NCI-H2081 treated with DMSO at 0.1 percent for 48 hours (cell line): ENCODE results near the gene PEAK1.

Source experiments
- DNase-seq: peaks from one replicate; lab custom pipeline; 2025; lab: John Stamatoyannopoulos, UW

Gene PEAK1

GRCh38 chr15:77355321-77355720 is 64.6 kb downstream of the PEAK1 start:
- no peak for DNase-seq

GRCh38 chr15:77354063-77354462 is 65.8 kb downstream of the PEAK1 start:
- DNase-seq, result no peak

- no peak for DNase-seq
Observed at GRCh38 chr15:77352887-77353286, 67.0 kb downstream of the PEAK1 start.

GRCh38 chr15:77350792-77351191 is 69.1 kb downstream of the PEAK1 start:
- DNase-seq, result no peak

- no peak for DNase-seq
Observed at GRCh38 chr15:77349666-77350065, 70.2 kb downstream of the PEAK1 start.

GRCh38 chr15:77348511-77348910 is 71.4 kb downstream of the PEAK1 start:
- DNase-seq, result no peak

- DNase-seq, result no peak
Observed at GRCh38 chr15:77347197-77347596, 72.7 kb downstream of the PEAK1 start.

GRCh38 chr15:77346245-77347036 is 73.5 kb downstream of the PEAK1 start:
- DNase-seq, result no peak

- DNase-seq, result no peak
Observed at GRCh38 chr15:77342807-77343206, 77.1 kb downstream of the PEAK1 start.

GRCh38 chr15:77340245-77340644 is 79.7 kb downstream of the PEAK1 start:
- no peak for DNase-seq

GRCh38 chr15:77336006-77336405 is 83.9 kb downstream of the PEAK1 start:
- no peak for DNase-seq

- no peak for DNase-seq
Observed at GRCh38 chr15:77335298-77335697, 84.6 kb downstream of the PEAK1 start.

GRCh38 chr15:77333166-77333565 is 86.7 kb downstream of the PEAK1 start:
- DNase-seq, result no peak

GRCh38 chr15:77329202-77329601 is 90.7 kb downstream of the PEAK1 start:
- no peak for DNase-seq

- DNase-seq, result no peak
Observed at GRCh38 chr15:77327844-77328529, 91.9 kb downstream of the PEAK1 start.

GRCh38 chr15:77327168-77327567 is 92.7 kb downstream of the PEAK1 start:
- no peak for DNase-seq

GRCh38 chr15:77326366-77326765 is 93.5 kb downstream of the PEAK1 start:
- DNase-seq, result no peak

- DNase-seq, result no peak
Observed at GRCh38 chr15:77312523-77312922, 107.4 kb downstream of the PEAK1 start.

GRCh38 chr15:77311618-77312398 is 108.1 kb downstream of the PEAK1 start:
- DNase-seq, result no peak

- DNase-seq, result no peak
Observed at GRCh38 chr15:77311020-77311419, 108.9 kb downstream of the PEAK1 start.

- DNase-seq, result no peak
Observed at GRCh38 chr15:77309392-77309791, 110.5 kb downstream of the PEAK1 start.

GRCh38 chr15:77305953-77306352 is 114.0 kb downstream of the PEAK1 start:
- DNase-seq, result no peak
